A549 (cell line): Measurements from ENCODE around the gene PPM1H. TPM values are rescaled to one million over a fixed set of nuclear protein-coding genes. Genes with fewer than 3 reads are reported as not detected.
A peak's percentile ranks its signal among the peaks of the same experiment; 100 is the strongest.

Source experiments
- ATAC-seq, 2 experiments: fragments of 200-7000 bp in 1 of 2; fragments of >200 bp in 1 of 2; cut with Nextera tagmentation in 1 of 2; cut with Tn5 transposase in 1 of 2; 3 replicates each; pipeline versions ENCODE4 v1.8.0 to v1.9.1; 2018 to 2020; ENCODE audit warnings: mild to moderate bottlenecking in 1 of 2, moderate library complexity in 1 of 2
- CTCF ChIA-PET: fragments of 300-600 bp; sonication (Branson Sonifier 250); formaldehyde crosslinking; extraction: SDS; loops from one replicate; lab custom pipeline; 2021; ENCODE audit warnings: antibody characterized with exemption, inconsistent platforms; lab: Yijun Ruan, JAX
- POLR2A ChIA-PET: fragments of 350-600 bp; formaldehyde crosslinking; extraction: SDS; loops from one replicate; lab custom pipeline; 2021; ENCODE audit warnings: antibody characterized with exemption, inconsistent platforms; lab: Yijun Ruan, JAX
- DNase-seq, 2 experiments: peaks; one replicate each; pipeline versions ENCODE4 v3.0.0 to v3.0.0-alpha.2; 2011 to 2016; ENCODE audit warnings: low read depth in 1 of 2, low spot score in 1 of 2
- FAIRE-seq: peaks from 2 replicates; lab custom pipeline; 2011; peaks lifted over from hg19 to GRCh38; lab: Jason Lieb, UNC
- H3K27ac ChIP-seq, 2 experiments: fragments of >200 bp; sonication (Bioruptor Twin); formaldehyde crosslinking; 3 replicates each; pipeline ENCODE4 v1.5.1; 2016 to 2017
- H3K4me1 ChIP-seq: fragments of >200 bp; sonication (Bioruptor Twin); formaldehyde crosslinking; 3 replicates; pipeline ENCODE4 v1.6.1; 2016
- H3K4me2 ChIP-seq: fragments of >200 bp; sonication (Bioruptor Twin); formaldehyde crosslinking; 3 replicates; pipeline ENCODE4 v1.6.1; 2016
- H3K4me3 ChIP-seq: fragments of >200 bp; sonication (Bioruptor Twin); formaldehyde crosslinking; 3 replicates; pipeline ENCODE4 v1.5.1; 2016
- H3K9me3 ChIP-seq: fragments of >200 bp; sonication (Bioruptor Twin); formaldehyde crosslinking; 3 replicates; pipeline ENCODE4 v1.6.1; 2016
- CEBPB ChIP-seq, 2 experiments: fragments of >200 bp in 1 of 2; sonication (Bioruptor Twin) in 1 of 2; formaldehyde crosslinking in 1 of 2; IDR thresholded peaks; 2 replicates each; pipeline ENCODE4 v1.6.1; 2012 to 2016
- EHMT2 ChIP-seq: fragments of 200-600 bp; sonication (generic); IDR thresholded peaks from 2 replicates; pipeline ENCODE4 v1.6.1; 2016; ENCODE audit warnings: antibody characterized with exemption, low read depth, mild to moderate bottlenecking, moderate library complexity
- EP300 ChIP-seq, 2 experiments: fragments of >200 bp; sonication (Bioruptor Twin); formaldehyde crosslinking; IDR thresholded peaks; 2 replicates in 1 of 2; 3 replicates in 1 of 2; pipeline ENCODE4 v1.6.1; 2016 to 2017
- FOSL2 ChIP-seq, 2 experiments: fragments of 450-650 bp in 1 of 2; fragments of >200 bp in 1 of 2; sonication (Bioruptor Twin) in 1 of 2; formaldehyde crosslinking; IDR thresholded peaks; 2 replicates each; pipeline versions ENCODE4 v1.5.0 to v1.6.1; 2016 to 2020; ENCODE audit warnings: mild to moderate bottlenecking in 1 of 2, moderate library complexity in 1 of 2
- GATA3 ChIP-seq: IDR thresholded peaks from 2 replicates; pipeline ENCODE4 v1.6.1; 2012; ENCODE audit warnings: borderline replicate concordance
- HEYL ChIP-seq: fragments of 250-450 bp; sonication (Bioruptor Pico); IDR thresholded peaks from 2 replicates; pipeline ENCODE4 v1.8.0; 2021; ENCODE audit warnings: mild to moderate bottlenecking, moderate library complexity
- HOXB13 ChIP-seq: fragments of 250-450 bp; sonication (Bioruptor Pico); IDR thresholded peaks from 2 replicates; pipeline ENCODE4 v1.5.0; 2020; ENCODE audit warnings: low read depth, mild to moderate bottlenecking, moderate library complexity
- JUNB ChIP-seq: fragments of >200 bp; sonication (Bioruptor Twin); formaldehyde crosslinking; IDR thresholded peaks from 2 replicates; pipeline ENCODE4 v1.6.1; 2016
- KDM1A ChIP-seq: fragments of 200-600 bp; sonication (generic); IDR thresholded peaks from 2 replicates; pipeline ENCODE4 v1.6.1; 2016; ENCODE audit warnings: low read depth, mild to moderate bottlenecking
- KDM5A ChIP-seq: fragments of 200-600 bp; sonication (generic); IDR thresholded peaks from 2 replicates; pipeline ENCODE4 v1.6.1; 2016; ENCODE audit warnings: antibody characterized with exemption, mild to moderate bottlenecking
- NPAS2 ChIP-seq: fragments of 250-450 bp; sonication (Bioruptor Pico); IDR thresholded peaks from 2 replicates; pipeline ENCODE4 v1.8.0; 2022; ENCODE audit warnings: mild to moderate bottlenecking, moderate library complexity, borderline replicate concordance
- POLR2A ChIP-seq: IDR thresholded peaks from 2 replicates; pipeline ENCODE4 v1.6.1; 2012; ENCODE audit warnings: mild to moderate bottlenecking, low read length
- RFX5 ChIP-seq: fragments of 450-650 bp; IDR thresholded peaks from 2 replicates; pipeline ENCODE4 v1.7.1; 2014; ENCODE audit warnings: antibody characterized with exemption, mild to moderate bottlenecking, moderate library complexity
- SMC3 ChIP-seq: fragments of >200 bp; sonication (Bioruptor Twin); formaldehyde crosslinking; IDR thresholded peaks from 3 replicates; pipeline ENCODE4 v1.6.1; 2018; ENCODE audit warnings: inconsistent platforms
- SREBF2 ChIP-seq: fragments of 450-650 bp; IDR thresholded peaks from 2 replicates; pipeline ENCODE4 v1.6.1; 2014; ENCODE audit warnings: mild to moderate bottlenecking, moderate library complexity
- TFCP2L1 ChIP-seq: fragments of 250-450 bp; sonication (Bioruptor Pico); IDR thresholded peaks from 2 replicates; pipeline ENCODE4 v1.5.0; 2021; ENCODE audit warnings: mild to moderate bottlenecking
- ZNF302 ChIP-seq: fragments of 250-450 bp; sonication (Bioruptor Pico); IDR thresholded peaks from 2 replicates; pipeline ENCODE4 v1.9.0; 2021; ENCODE audit warnings: inconsistent platforms, mild to moderate bottlenecking, moderate library complexity
- ZSCAN20 ChIP-seq: fragments of 250-450 bp; sonication (Bioruptor Pico); IDR thresholded peaks from 2 replicates; pipeline ENCODE4 v1.8.0; 2022; ENCODE audit warnings: mild to moderate bottlenecking, moderate library complexity
- WGBS: methylation state at CpG from one replicate; pipeline ENCODE4 v1.1.6; 2017; ENCODE audit errors: missing lambda C conversion rate; 5-methylcytosine and 5-hydroxymethylcytosine counted together
- polyA plus RNA-seq, 4 experiments: library from polyadenylated mRNA; depleted of rRNA in 3 of 4; stranded (reverse); fragments of >200 nt; fragmentation: RNase III in 1 of 4; extraction: RNeasy Plus Mini Kit Qiagen cat#74134 plus additional on column Dnase treatment in 1 of 4; gene quantifications; 2 replicates in 3 of 4; 3 replicates in 1 of 4; pipeline ENCODE4 v1.2.3, GENCODE V29; 2011 to 2017
- TF ChIP-seq, protein P1 (sequence below): fragments of >200 bp; sonication (Bioruptor Twin); formaldehyde crosslinking; IDR thresholded peaks from 3 replicates; pipeline ENCODE4 v1.6.1; 2016
- TF ChIP-seq, protein P2 (sequence below): IDR thresholded peaks from 2 replicates; pipeline ENCODE4 v1.6.1; 2012
- TF ChIP-seq, protein P3 (sequence below): fragments of 200-600 bp; sonication (generic); IDR thresholded peaks from 2 replicates; pipeline ENCODE4 v1.6.1; 2016; ENCODE audit warnings: antibody characterized with exemption, mild to moderate bottlenecking, moderate library complexity
- TF ChIP-seq, protein P4 (sequence below): fragments of >200 bp; sonication (Bioruptor Twin); formaldehyde crosslinking; IDR thresholded peaks from 2 replicates; pipeline ENCODE4 v1.6.1; 2016
- TF ChIP-seq, protein P5 (sequence below): fragments of >200 bp; sonication (Bioruptor Twin); formaldehyde crosslinking; IDR thresholded peaks from 3 replicates; pipeline ENCODE4 v1.5.1; 2016

Gene PPM1H
- polyA plus RNA-seq, 2 of the 4 experiments (the other 2 are of a cell fraction) = 7.8 TPM

DNA sequence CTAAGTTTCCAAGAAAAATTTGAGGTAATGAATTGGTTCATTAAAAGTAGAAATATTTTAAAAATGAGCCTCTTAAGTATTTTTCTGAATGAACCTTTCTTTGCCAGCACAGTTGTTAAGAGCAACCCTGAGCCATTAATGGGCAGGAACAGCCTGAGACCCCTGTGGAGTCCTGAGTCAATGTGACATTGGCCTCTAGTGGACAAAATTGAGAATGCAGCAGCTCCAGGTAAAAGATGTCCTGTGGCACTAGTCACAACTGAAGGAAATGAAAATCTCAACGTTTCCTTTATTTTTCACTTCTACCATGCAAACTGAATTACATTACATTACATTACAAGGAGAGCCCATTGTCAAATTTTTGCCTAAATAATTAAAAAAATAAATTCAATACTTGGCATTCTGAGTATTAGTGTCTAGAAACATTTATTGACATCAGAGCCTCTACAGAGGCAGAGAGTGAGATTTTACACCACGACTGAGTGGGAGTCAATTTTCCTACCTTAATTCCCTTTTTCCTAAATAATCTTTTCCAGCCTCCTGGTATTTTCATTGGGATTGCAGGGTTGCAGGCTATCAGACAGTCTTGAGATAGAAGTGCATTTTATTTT is 135.7 kb downstream of the PPM1H start (continued):
- no peak for TF ChIP-seq ZNF302
- TF ChIP-seq, protein P1, sequence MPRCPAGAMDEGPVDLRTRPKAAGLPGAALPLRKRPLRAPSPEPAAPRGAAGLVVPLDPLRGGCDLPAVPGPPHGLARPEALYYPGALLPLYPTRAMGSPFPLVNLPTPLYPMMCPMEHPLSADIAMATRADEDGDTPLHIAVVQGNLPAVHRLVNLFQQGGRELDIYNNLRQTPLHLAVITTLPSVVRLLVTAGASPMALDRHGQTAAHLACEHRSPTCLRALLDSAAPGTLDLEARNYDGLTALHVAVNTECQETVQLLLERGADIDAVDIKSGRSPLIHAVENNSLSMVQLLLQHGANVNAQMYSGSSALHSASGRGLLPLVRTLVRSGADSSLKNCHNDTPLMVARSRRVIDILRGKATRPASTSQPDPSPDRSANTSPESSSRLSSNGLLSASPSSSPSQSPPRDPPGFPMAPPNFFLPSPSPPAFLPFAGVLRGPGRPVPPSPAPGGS = no peak
- TF ChIP-seq FOSL2 (IDR thresholded peaks at IDR 0.05) = no peak
- TF ChIP-seq FOSL2 (CRISPR knock-in tag; IDR thresholded peaks at IDR 0.05) = no peak
- TF ChIP-seq GATA3 = no peak
- no peak for TF ChIP-seq SREBF2

DNA sequence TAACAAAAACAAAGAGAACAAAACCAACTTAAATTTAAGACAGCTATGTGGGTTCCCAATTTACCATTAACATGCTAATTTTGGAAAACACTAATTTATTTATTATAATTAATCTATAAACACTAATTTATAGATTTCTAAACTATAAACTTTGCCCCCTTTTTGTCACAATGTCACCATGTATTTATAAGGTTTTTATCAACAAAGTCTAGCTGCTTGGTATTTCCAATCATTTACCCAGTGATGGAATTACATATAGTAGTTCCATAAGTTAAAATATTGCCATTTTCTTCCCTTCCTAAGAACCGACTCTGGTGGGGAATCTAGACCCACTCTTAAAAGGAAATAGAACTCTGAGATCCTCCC is 140.7 kb downstream of the PPM1H start:
- Histone ChIP-seq H3K27ac (peak overlapping the region; percentile 91 to 94), H3K9me3 (no peaks in the 10 kb centered on the region), H3K4me2 (peak overlapping the region; percentile 65), H3K4me3 (no peak overlapping the region), H3K4me1 (peaks cover 43% of the 10 kb centered on the region)
- FAIRE-seq (no peak), ATAC-seq (no peak), DNase-seq (no peak)
- ChIA-PET POLR2A (interaction anchor here (0.6 to 2.6 kb wide), 6 partner anchors 9 to 213 kb away, joined by 3 to 19 read pairs (median 5); no protein-coding TSS in a partner anchor), CTCF (interaction anchor here (0.6 to 9.0 kb wide), 79 partner anchors 8 to 463 kb away, joined by 3 to 131 read pairs (median 5); partner anchors contain the start of gene MON2)
- 6% methylated on average over 1 of the region's 1 CpG for WGBS
- TF ChIP-seq ZSCAN20 (CRISPR knock-in tag) (no peak), EP300 (IDR thresholded peaks at IDR 0.05) (no peak), SMC3 (no peak), SREBF2 (no peak), KDM1A (no peak), JUNB (no peak), HOXB13 (CRISPR knock-in tag) (no peak), HEYL (CRISPR knock-in tag) (no peak), CEBPB (IDR thresholded peaks at IDR 0.05) (no peak), EHMT2 (no peak), TFCP2L1 (CRISPR knock-in tag) (no peak)
- TF ChIP-seq, protein P1 = no peak
- TF ChIP-seq, protein P2, sequence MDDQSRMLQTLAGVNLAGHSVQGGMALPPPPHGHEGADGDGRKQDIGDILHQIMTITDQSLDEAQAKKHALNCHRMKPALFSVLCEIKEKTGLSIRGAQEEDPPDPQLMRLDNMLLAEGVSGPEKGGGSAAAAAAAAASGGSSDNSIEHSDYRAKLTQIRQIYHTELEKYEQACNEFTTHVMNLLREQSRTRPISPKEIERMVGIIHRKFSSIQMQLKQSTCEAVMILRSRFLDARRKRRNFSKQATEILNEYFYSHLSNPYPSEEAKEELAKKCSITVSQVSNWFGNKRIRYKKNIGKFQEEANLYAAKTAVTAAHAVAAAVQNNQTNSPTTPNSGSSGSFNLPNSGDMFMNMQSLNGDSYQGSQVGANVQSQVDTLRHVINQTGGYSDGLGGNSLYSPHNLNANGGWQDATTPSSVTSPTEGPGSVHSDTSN = no peak

DNA sequence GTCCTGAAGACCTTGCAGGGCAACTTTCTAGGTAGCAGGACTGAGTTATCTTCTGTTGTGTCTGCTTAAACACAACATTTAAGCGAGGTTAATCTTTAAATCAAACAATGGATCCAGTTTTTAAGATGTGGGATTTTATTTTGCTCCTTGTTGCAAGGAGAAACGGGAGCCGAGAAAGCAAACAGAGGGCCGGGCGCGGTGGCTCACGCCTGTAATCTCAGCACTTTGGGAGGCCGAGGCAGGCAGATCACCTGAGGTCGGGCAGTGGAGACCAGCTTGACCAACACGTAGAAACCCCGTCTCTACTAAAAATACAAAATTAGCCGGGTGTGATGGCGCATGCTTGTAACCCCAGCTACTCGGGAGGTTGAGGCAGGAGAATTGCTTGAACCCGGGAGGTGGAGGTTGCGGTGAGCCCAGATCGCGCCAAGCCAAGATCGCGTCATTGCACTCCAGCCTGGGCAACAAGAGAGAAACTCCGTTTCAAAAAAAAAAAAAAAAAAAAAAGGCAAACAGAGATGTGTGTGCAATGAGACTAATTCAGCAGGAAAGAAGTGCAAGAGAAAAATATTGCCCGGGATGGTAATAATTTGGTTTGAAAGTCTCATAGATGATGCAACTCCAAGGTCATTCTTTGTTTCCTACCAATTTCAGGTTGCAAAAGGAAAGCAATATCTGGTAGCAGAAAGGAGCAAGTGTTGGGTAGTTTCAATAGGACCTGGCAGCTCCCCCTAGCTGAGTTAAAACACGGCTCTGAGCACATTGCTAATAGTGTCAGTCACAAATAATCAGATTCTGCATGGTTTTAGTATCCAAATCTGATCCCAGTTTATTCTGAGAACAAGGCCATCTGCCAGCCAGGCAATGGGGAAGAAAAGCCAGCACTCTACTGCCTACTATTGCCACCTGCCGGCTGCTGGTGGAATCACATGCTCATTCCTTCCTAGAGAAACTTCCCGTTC is 141.4 kb downstream of the PPM1H start:
- CTCF ChIA-PET = interaction anchor here (0.6 to 9.0 kb wide), 88 partner anchors 7 to 462 kb away, joined by 3 to 131 read pairs (median 5); partner anchors contain the start of gene MON2
- Histone ChIP-seq H3K9me3 (no peaks in the 10 kb centered on the region), H3K4me2 (peak overlapping the region; percentile 65), H3K4me3 (0 out of 3 replicates have a peak overlapping the region, but pooled peaks have one; percentile 2), H3K4me1 (peaks cover 42% of the 10 kb centered on the region), H3K27ac (peak overlapping the region; percentile 91 to 94)
- peak; percentile 93 to 96 for ATAC-seq
- POLR2A ChIA-PET = interaction anchor here (0.9 to 2.6 kb wide), 5 partner anchors 63 to 212 kb away, joined by 3 to 19 read pairs (median 5); no protein-coding TSS in a partner anchor
- DNase-seq = peak; percentile 84 to 96
- 66% methylated on average over 25 of the region's 25 CpGs for WGBS
- peak; percentile 89 for FAIRE-seq
- TF ChIP-seq RFX5 = no peak
- TF ChIP-seq, protein P3, sequence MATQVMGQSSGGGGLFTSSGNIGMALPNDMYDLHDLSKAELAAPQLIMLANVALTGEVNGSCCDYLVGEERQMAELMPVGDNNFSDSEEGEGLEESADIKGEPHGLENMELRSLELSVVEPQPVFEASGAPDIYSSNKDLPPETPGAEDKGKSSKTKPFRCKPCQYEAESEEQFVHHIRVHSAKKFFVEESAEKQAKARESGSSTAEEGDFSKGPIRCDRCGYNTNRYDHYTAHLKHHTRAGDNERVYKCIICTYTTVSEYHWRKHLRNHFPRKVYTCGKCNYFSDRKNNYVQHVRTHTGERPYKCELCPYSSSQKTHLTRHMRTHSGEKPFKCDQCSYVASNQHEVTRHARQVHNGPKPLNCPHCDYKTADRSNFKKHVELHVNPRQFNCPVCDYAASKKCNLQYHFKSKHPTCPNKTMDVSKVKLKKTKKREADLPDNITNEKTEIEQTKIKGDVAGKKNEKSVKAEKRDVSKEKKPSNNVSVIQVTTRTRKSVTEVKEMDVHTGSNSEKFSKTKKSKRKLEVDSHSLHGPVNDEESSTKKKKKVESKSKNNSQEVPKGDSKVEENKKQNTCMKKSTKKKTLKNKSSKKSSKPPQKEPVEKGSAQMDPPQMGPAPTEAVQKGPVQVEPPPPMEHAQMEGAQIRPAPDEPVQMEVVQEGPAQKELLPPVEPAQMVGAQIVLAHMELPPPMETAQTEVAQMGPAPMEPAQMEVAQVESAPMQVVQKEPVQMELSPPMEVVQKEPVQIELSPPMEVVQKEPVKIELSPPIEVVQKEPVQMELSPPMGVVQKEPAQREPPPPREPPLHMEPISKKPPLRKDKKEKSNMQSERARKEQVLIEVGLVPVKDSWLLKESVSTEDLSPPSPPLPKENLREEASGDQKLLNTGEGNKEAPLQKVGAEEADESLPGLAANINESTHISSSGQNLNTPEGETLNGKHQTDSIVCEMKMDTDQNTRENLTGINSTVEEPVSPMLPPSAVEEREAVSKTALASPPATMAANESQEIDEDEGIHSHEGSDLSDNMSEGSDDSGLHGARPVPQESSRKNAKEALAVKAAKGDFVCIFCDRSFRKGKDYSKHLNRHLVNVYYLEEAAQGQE = no peak
- TF ChIP-seq, protein P4, sequence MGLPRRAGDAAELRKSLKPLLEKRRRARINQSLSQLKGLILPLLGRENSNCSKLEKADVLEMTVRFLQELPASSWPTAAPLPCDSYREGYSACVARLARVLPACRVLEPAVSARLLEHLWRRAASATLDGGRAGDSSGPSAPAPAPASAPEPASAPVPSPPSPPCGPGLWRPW = no peak
- TF ChIP-seq KDM5A = no peak
- TF ChIP-seq HEYL (CRISPR knock-in tag) = no peak
- TF ChIP-seq POLR2A = no peak
- no peak for TF ChIP-seq ZSCAN20 (CRISPR knock-in tag)
- peak; percentile 86 to 94 for TF ChIP-seq CEBPB (IDR thresholded peaks at IDR 0.05)
- TF ChIP-seq, protein P5, sequence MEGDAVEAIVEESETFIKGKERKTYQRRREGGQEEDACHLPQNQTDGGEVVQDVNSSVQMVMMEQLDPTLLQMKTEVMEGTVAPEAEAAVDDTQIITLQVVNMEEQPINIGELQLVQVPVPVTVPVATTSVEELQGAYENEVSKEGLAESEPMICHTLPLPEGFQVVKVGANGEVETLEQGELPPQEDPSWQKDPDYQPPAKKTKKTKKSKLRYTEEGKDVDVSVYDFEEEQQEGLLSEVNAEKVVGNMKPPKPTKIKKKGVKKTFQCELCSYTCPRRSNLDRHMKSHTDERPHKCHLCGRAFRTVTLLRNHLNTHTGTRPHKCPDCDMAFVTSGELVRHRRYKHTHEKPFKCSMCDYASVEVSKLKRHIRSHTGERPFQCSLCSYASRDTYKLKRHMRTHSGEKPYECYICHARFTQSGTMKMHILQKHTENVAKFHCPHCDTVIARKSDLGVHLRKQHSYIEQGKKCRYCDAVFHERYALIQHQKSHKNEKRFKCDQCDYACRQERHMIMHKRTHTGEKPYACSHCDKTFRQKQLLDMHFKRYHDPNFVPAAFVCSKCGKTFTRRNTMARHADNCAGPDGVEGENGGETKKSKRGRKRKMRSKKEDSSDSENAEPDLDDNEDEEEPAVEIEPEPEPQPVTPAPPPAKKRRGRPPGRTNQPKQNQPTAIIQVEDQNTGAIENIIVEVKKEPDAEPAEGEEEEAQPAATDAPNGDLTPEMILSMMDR = peak; percentile 98
- no peak for TF ChIP-seq NPAS2 (CRISPR knock-in tag)
